Fibroblast of skin of left biceps (primary cell): ENCODE data around the gene KIF13A.
"Not testable (repeated sequence)": the region's sequence is repeated elsewhere in the genome, so short reads cannot be mapped to it uniquely, and the experiment has no call there.

Source experiments
- DNase-seq, 2 experiments: peaks; one replicate each; pipeline ENCODE4 v3.0.0-alpha.2; 2013; ENCODE audit warnings: low read depth in 2 of 2

The KIF13A gene

DNA sequence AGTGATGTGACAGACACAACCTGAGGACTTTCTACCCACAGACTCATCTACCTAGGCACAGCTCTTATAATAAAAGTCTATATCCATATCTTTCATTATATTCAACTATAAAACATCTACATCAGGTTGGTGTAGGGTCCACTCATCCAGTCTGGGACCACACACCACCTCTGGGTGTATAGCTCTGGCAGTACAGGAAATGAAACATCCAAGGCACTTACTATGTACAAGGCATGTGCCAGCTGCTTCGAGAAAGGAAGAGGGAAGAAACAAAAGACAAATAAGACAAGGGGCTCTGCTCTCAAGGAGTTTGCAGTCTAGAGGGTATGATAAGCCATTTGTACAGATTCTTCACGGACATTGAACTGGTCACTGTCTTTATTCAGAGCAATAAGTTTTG lies 18.6 kb downstream of the KIF13A start:
- no peak for DNase-seq

GRCh38 chr6:17967668-17968518 lies 19.5 kb downstream of the KIF13A start:
- no peak for DNase-seq

GRCh38 chr6:17966451-17966850 lies 21.0 kb downstream of the KIF13A start:
- no peak for DNase-seq

- no peak for DNase-seq
These were observed 22.0 kb downstream of the KIF13A start for GRCh38 chr6:17965397-17965796.

GRCh38 chr6:17964633-17965032 lies 22.8 kb downstream of the KIF13A start:
- no peak for DNase-seq

- peak; percentile 85 to 86 for DNase-seq
These were observed 24.9 kb downstream of the KIF13A start for GRCh38 chr6:17962436-17963031.

DNA sequence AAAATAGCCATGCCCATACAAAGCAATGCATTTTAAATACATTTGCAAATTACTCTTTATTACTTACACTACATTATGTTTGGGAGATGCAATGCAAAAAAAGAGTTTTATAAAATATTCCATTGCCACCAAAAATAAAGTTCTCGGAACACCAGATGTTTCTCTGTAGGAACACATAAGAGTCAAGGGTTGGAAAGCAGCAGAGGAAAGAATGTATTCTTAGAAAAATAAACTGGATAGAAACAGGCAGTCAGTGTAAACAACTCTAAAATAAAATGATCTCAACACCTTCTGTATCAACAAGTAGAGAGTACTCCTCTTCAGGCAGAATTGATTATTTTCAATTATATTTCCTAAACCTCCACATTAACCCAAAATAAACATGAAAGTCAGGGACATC lies 28.1 kb downstream of the KIF13A start:
- DNase-seq = no peak

DNA sequence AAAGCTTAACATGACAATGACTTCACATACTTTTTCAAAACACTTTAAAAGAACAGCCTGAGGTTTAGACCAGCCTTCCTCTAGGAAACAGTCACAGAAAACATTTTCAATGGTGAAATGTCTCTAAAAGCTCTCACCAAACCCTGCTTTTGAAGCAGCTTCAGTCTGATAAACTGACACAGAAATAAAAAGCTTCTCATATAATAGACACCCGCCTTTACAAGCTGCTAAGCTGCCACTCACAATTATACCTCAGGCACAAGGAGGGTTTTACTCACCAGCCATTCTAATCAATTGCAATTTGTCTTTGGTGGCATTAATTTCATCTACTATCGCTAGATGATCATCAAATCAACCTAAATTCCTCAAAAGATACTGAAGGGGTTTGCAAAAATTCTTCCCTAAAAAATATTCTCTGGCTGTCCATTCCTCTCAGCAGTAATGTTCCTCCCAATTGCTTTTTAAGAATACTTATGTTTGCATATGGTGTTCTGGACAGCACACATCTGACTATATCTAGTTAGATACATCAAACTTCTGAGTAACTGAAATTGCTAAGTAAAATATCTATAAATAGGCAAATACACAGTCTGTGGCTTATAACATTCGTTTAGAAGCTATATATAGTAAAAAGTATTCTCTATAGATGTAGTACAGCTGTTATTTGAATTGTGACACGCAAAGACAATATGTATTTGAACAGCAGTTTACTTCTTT lies 29.4 kb downstream of the KIF13A start:
- DNase-seq = no peak

- DNase-seq = no peak
These were observed 29.9 kb downstream of the KIF13A start for GRCh38 chr6:17957498-17957897.

DNA sequence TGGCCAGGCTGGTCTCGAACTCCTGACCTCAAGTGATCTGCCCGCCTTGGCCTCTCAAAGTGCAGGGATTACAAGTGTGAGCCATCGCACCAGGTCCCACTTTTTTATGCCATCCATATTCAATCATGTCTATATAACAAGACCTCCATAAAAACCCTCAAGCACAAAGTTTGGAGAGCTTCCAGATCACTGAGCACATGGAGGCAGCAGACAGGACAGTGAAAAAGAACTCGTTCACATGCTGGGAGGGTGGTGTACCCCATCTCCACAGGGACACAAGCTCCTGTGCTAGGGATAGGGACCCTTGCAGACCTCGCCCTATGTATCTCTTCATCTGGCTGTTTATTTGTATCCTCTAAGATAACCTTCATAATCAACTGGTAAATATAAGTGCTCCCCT lies 30.3 kb downstream of the KIF13A start:
- DNase-seq = no peak

- DNase-seq = no peak
These were observed 37.3 kb downstream of the KIF13A start for GRCh38 chr6:17950095-17950494.

DNA sequence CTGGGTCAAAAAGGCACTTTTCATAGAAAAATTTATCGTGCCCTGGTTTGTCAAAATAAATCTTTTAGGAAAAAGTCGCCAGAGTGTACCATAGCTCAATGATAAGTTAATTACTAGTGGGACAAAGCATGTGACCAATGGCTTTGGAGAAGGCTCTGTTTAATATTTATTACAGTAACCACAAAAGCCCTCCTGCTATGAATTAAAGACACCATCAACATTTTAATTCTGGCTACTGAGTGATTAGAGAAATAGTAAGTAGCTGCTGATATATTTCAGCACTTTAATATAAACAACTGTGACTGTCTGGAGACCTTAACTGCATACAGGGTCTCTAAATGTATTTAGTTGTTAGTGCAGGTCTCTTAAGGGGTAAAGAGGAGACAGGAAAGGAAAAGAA lies 38.3 kb downstream of the KIF13A start:
- no peak for DNase-seq

GRCh38 chr6:17948725-17949124 lies 38.7 kb downstream of the KIF13A start:
- no peak for DNase-seq

DNA sequence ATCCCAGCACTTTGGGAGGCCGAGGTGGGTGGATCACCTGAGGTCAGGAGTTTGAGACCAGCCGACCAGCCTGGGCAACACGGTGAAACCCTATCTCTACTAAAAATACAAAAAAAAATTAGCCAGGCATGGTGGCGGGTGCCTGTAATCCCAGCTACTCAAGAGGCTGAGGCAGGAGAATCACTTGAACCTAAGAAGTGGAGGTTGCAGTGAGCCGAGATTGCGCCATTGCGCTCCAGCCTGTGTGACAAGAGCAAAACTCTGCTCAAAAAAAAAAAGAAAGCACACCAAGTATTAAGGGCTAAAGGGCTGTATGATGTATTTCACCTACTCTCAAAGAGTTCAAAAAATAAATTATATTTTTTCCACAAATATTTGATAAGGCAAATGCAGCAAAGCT lies 39.9 kb downstream of the KIF13A start:
- DNase-seq = not testable (repeated sequence)

GRCh38 chr6:17945575-17945974 lies 41.9 kb downstream of the KIF13A start:
- DNase-seq = no peak

- DNase-seq = no peak
These were observed 42.3 kb downstream of the KIF13A start for GRCh38 chr6:17945111-17945510.

DNA sequence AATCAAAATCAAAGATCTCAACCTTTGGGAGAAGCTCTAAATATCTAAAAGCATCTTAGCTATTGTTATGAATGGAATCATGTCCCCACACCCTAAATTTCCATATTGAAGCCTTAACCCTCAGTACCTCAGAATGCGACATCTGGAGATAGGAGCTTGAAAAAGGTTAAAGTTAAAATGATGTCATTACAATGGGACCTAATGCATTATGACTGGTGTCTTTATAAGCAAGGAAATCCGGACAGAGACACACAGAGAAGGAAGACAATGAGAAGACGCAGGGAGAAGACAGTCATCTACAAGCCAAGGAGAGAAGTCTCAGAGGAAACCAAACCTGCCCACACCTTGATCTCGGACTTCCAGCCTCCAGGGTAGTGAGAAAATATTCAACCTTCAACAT lies 46.1 kb downstream of the KIF13A start:
- DNase-seq = no peak

DNA sequence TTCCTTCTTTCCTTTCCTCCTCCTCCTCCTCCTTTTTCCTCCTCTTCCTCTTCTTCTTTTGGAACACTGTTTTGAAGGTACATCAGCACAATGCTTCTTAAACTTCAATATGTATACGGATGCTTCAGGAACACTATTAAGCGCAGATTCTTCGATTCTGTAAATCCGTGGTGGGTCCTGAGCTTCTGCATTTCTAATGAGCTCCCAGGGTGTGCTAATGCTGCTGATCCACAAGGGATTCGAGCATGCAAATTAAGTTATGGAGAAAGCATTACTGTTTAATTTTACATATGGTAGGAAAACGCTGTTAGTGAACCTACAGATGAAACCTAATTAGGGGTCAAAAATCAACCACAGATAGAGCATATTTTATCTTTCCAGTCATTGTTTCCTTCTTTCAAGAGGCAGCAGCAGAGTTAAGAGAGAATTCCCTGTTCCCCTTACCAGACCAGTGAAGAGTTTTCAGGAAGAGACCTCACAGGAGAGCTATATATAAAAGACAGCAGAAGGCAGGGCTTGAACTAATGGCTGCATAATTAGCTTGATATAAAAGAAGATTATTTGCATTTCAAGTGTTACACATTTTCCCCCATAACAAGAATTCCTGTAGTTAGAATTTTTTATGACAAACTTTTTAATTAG lies 47.2 kb downstream of the KIF13A start:
- no peak for DNase-seq

- peak in 1 of 2 experiments; percentile 66 for DNase-seq
These were observed 48.5 kb downstream of the KIF13A start for GRCh38 chr6:17938901-17939300.

DNA sequence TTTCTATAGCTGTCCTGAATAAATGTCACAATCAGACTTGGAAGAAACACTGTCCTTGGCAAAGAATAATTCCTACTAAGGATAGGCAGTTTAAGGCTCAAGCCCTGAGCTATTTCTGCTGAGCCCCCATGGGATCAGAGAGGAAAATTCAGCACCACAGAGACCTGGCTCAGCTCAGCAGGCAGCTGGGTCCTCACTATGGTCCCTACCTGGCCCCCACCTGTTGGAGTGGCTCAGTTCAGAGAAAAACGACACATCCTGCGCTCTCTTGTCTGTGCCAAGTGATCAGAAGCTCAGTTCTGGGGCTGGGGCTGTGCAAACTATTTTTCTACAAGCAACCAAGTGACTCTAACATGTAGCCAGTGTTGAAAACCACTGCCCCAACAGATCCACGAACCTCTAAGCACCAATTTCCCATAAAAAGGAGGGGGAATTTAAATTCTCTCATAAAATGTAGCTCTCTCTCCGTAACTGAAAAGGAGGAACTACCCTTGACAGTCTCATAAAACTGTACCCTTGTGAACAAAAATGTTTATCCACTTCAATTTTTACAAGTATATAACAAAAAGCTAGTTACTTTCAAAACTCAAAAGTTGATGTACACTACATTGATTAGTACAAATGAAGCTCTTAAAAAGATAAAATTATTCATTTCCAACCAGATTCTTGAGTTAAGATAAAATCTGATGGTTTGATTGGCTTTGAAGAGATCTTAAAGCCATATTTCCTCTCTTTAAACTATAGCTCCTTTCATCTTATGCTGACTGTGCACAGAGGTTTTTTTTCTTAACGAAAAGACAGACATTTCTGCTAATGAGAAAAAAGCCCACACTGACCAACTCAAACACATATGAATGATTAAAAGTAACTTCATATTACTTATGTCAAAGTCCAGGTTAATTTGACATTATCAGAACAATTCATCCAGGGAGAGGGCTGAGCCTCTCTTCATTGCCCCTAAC lies 52.0 kb downstream of the KIF13A start:
- no peak for DNase-seq

DNA sequence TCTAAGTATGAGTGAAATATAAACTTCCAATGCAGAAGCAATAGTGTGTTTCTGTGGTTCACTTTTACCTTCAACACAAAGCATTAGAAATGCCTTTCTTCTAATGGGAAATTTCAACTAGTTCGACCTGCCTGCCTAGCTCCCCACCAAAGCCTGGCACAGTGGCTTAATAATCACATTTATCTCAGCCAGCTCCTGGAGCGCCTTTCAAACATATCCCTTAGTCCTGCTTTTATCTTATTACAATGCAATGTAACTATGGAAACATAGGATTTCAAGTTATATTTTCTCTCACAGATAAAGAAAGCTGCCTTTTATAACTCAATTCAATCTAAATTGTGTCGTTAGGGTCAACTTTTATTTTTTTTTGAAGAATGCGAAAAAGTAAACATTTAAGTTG lies 53.7 kb downstream of the KIF13A start:
- DNase-seq = no peak
